ENCODE data around the gene NELL1.

The NELL1 gene

GRCh38 chr11:20676658-20677057 lies 7.3 kb downstream of the NELL1 start:
- DNase-seq (ENCODE audit: low spot score): no peak
- H3K4me1 Mint-ChIP-seq (ENCODE audit: low read depth): no peaks in the 10 kb centered on the region
- no peaks in the 10 kb centered on the region for H3K9me3 Mint-ChIP-seq
- H3K36me3 Mint-ChIP-seq (ENCODE audit: low read depth): no peaks in the 10 kb centered on the region
- H3K27me3 Mint-ChIP-seq (ENCODE audit: low read depth): peaks cover 12% of the 10 kb centered on the region
- no peak overlapping the region for H3K4me3 Mint-ChIP-seq
- H3K27ac Mint-ChIP-seq: no peak overlapping the region

- Mint-ChIP-seq H3K27me3 (ENCODE audit: low read depth) (no peaks in the 10 kb centered on the region), H3K27ac (no peak overlapping the region), H3K36me3 (ENCODE audit: low read depth) (no peaks in the 10 kb centered on the region), H3K4me1 (ENCODE audit: low read depth) (no peaks in the 10 kb centered on the region), H3K4me3 (no peak overlapping the region), H3K9me3 (peaks cover 3% of the 10 kb centered on the region)
- DNase-seq (ENCODE audit: low spot score): no peak
Measured at GRCh38 chr11:20688761-20689160, 19.4 kb downstream of the NELL1 start.

DNA sequence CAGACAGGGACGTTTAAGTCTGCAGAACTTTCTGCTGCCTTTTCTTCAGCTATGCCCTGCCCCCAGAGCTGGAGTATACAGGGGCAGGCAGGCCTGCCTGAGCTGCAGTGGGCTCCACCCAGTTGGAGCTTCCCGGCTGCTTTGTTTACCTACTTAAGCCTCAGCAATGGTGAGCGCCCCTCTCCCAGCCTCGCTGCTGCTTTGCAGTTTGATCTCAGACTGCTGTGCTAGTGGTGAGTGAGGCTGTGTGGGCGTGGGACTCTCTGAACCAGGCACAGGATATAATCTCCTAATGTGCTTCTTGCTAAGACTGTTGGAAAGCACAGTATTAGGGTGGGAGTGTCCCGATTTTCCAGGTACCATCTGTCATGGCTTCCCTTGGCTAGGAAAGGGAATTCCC lies 38.5 kb downstream of the NELL1 start:
- Mint-ChIP-seq H3K27ac (no peak overlapping the region), H3K4me1 (ENCODE audit: low read depth) (no peaks in the 10 kb centered on the region), H3K4me3 (no peak overlapping the region), H3K36me3 (ENCODE audit: low read depth) (no peaks in the 10 kb centered on the region), H3K27me3 (ENCODE audit: low read depth) (no peaks in the 10 kb centered on the region), H3K9me3 (peaks cover 5% of the 10 kb centered on the region)
- DNase-seq (ENCODE audit: low spot score): no peak

DNA sequence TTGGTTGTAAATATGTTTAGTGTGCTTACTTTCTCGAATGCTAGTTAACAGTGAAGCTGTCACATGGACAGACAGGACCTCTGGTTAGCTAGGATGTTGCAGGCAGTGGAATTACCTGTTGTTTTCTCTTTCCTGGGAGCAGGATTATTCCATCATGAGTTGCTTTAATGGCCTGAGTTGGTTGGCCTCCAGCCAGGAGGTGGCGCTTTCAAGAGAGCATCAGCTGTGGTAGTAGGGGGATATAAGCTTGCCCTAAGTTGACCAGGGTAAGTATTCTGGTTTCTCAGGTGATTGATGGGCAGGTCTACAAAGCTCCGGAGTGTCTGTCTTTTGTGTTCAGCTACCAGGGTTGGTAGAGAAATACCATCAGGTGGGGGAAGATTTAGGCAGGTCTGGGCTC lies 43.5 kb downstream of the NELL1 start:
- no peaks in the 10 kb centered on the region for H3K27me3 Mint-ChIP-seq (ENCODE audit: low read depth)
- no peak for DNase-seq (ENCODE audit: low spot score)
- H3K27ac Mint-ChIP-seq: no peak overlapping the region
- no peaks in the 10 kb centered on the region for H3K4me1 Mint-ChIP-seq (ENCODE audit: low read depth)
- H3K36me3 Mint-ChIP-seq (ENCODE audit: low read depth): no peaks in the 10 kb centered on the region
- H3K9me3 Mint-ChIP-seq: peaks cover 5% of the 10 kb centered on the region
- H3K4me3 Mint-ChIP-seq: no peak overlapping the region

DNA sequence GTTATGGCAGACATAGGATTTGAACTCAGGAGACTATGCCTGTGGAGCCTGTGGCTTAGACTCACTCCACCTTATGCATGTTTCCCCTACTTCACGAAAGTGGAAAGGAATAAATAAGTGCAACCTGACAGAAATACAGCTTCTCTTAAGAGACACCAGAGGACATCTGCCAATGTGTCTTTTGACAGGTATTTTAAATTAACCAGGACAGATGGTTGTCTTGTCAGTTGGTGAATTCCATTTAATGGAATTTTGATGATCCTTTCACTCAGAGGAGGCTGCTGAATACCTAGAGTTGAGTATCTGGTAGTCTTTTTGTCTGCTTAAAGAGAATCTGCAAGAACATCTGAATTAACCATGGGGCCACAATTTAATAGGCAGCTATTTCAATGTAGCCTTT lies 46.1 kb downstream of the NELL1 start:
- Mint-ChIP-seq H3K9me3 (no peaks in the 10 kb centered on the region), H3K27ac (no peak overlapping the region)
- DNase-seq (ENCODE audit: low spot score): no peak

DNA sequence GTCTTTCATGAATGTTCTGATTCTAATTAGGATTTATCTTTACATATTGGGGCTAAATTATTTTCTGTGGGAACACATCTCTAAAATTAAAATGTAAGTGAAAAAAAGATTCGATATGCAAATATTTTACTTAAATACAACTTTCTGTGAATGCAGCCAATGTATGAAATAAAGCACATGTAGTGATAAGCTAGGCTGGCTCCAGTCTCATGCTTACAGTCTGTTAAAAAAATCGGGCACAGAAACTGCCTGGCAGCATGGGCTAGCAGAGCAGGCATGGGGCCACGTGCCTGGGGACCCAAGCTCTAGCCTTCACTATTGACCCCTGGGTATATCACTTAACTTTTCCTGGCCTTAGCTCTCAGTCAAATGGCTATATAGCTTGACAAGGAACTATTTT lies 46.5 kb downstream of the NELL1 start:
- H3K9me3 Mint-ChIP-seq: no peaks in the 10 kb centered on the region
- H3K4me1 Mint-ChIP-seq (ENCODE audit: low read depth): no peaks in the 10 kb centered on the region
- no peak for DNase-seq (ENCODE audit: low spot score)

More for the DNA sequence above, 46.1 kb downstream of the NELL1 start:
- Mint-ChIP-seq H3K4me3 (no peak overlapping the region), H3K27me3 (ENCODE audit: low read depth) (no peaks in the 10 kb centered on the region), H3K4me1 (ENCODE audit: low read depth) (no peaks in the 10 kb centered on the region), H3K36me3 (ENCODE audit: low read depth) (no peaks in the 10 kb centered on the region)

GRCh38 chr11:20719821-20720220 lies 50.4 kb downstream of the NELL1 start:
- no peaks in the 10 kb centered on the region for H3K4me1 Mint-ChIP-seq (ENCODE audit: low read depth)
- H3K27ac Mint-ChIP-seq: no peak overlapping the region
- no peaks in the 10 kb centered on the region for H3K9me3 Mint-ChIP-seq
- no peak overlapping the region for H3K4me3 Mint-ChIP-seq
- no peak for DNase-seq (ENCODE audit: low spot score)
- no peaks in the 10 kb centered on the region for H3K36me3 Mint-ChIP-seq (ENCODE audit: low read depth)
- H3K27me3 Mint-ChIP-seq (ENCODE audit: low read depth): no peaks in the 10 kb centered on the region

More for the DNA sequence above, 46.5 kb downstream of the NELL1 start:
- Mint-ChIP-seq H3K27ac (no peak overlapping the region), H3K4me3 (no peak overlapping the region), H3K36me3 (ENCODE audit: low read depth) (no peaks in the 10 kb centered on the region), H3K27me3 (ENCODE audit: low read depth) (no peaks in the 10 kb centered on the region)

DNA sequence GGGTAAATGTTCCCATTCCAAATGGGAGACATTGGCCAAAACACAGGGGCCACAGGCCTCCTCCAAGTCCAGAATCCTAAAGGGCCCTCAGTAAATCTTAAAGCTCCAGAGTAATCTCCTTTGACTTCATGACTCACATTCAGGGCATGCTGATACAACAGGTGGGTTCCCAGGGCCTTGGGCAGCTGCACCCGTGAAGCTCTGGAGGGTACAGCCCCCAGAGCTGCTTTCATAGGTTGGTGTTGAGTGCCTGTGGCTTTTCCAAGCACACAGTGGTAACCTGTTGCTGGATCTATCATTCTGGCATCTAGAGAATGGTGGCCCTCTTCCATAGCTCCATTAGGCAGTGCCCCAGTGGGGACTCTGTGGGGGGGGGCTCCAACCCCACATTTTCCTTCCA lies 54.0 kb downstream of the NELL1 start:
- no peak overlapping the region for H3K4me3 Mint-ChIP-seq
- no peak for DNase-seq (ENCODE audit: low spot score)
- no peaks in the 10 kb centered on the region for H3K36me3 Mint-ChIP-seq (ENCODE audit: low read depth)
- peaks cover 5% of the 10 kb centered on the region for H3K9me3 Mint-ChIP-seq
- no peak overlapping the region for H3K27ac Mint-ChIP-seq
- no peaks in the 10 kb centered on the region for H3K4me1 Mint-ChIP-seq (ENCODE audit: low read depth)
- H3K27me3 Mint-ChIP-seq (ENCODE audit: low read depth): no peaks in the 10 kb centered on the region

- no peak overlapping the region for H3K27ac Mint-ChIP-seq
- no peaks in the 10 kb centered on the region for H3K4me1 Mint-ChIP-seq (ENCODE audit: low read depth)
- no peaks in the 10 kb centered on the region for H3K36me3 Mint-ChIP-seq (ENCODE audit: low read depth)
- H3K4me3 Mint-ChIP-seq: no peak overlapping the region
- H3K27me3 Mint-ChIP-seq (ENCODE audit: low read depth): no peaks in the 10 kb centered on the region
- H3K9me3 Mint-ChIP-seq: peaks cover 5% of the 10 kb centered on the region
- DNase-seq (ENCODE audit: low spot score): no peak
Measured at GRCh38 chr11:20729597-20730105, 60.3 kb downstream of the NELL1 start.

DNA sequence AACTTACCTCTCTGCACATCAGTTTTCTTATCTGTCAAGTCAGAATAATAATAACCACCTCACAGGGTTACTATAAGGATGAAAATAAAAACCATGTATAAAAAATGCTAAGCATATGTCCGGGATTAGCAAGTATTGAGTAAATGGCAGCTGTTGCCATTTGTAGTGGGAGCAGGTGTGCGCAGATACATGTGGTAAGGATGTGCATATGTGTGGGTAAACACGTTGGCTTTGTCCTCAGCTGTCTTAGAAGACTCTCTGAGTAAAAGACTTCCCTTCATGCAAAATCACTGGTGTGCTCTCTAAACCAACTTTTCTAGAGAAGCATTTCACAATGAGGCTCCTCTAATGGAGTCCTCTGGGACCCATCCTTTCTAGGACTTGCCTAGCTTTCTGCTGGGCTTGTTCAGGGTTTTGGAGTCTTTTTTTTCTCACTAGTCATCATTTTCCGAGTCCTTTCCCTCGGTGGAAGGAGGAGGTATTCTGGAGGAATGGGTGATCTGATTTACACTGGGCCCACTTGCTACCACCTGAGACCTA lies 62.4 kb downstream of the NELL1 start:
- no peak overlapping the region for H3K27ac Mint-ChIP-seq
- no peaks in the 10 kb centered on the region for H3K27me3 Mint-ChIP-seq (ENCODE audit: low read depth)
- H3K4me3 Mint-ChIP-seq: no peak overlapping the region
- H3K36me3 Mint-ChIP-seq (ENCODE audit: low read depth): no peaks in the 10 kb centered on the region
- H3K4me1 Mint-ChIP-seq (ENCODE audit: low read depth): no peaks in the 10 kb centered on the region
- no peak for DNase-seq (ENCODE audit: low spot score)
- no peaks in the 10 kb centered on the region for H3K9me3 Mint-ChIP-seq

DNA sequence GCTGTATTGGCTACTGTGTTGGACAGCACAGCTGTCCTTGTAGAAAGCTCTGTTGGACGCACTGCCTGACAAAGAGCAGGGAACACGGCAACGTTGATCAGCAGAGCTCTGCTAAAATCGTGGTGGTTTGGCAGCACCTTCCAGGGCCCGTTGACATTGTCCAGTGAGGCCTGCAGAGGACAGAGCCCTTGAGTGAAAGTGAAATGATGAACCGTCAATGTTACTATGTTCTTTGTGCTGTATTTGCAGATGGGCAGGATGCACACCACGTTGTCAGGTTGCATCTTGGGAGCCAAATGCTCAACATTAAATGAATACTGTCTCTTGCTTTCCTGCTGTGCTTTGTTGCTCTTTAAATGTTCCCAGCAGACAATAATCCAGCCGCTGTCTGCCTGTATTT lies 69.7 kb downstream of the NELL1 start:
- DNase-seq (ENCODE audit: low spot score): no peak
- Mint-ChIP-seq H3K4me1 (ENCODE audit: low read depth) (no peaks in the 10 kb centered on the region), H3K27ac (no peak overlapping the region), H3K9me3 (no peaks in the 10 kb centered on the region), H3K4me3 (no peak overlapping the region), H3K36me3 (ENCODE audit: low read depth) (no peaks in the 10 kb centered on the region), H3K27me3 (ENCODE audit: low read depth) (no peaks in the 10 kb centered on the region)

GRCh38 chr11:20739577-20739976 lies 70.2 kb downstream of the NELL1 start:
- no peak overlapping the region for H3K27ac Mint-ChIP-seq

DNA sequence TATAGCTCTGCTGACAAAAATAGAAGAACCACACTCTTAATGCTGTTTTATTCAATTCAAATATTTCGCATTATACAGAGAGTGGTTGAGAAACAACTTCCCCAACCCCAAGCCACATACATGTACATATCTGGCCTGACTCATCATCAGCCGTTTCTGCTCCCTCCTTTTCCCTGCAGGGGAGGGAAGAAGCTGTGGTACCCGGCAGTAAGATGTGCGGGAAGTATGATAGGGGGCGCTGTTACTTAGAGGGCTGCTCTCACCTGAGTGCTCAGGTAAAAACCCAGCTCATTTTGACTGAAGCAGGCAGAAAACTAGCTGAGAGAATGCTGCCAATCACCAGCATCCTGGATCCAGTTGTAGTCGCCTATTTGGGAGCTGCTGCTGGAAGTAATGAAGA lies 85.5 kb downstream of the NELL1 start:
- Mint-ChIP-seq H3K36me3 (ENCODE audit: low read depth) (no peaks in the 10 kb centered on the region), H3K27me3 (ENCODE audit: low read depth) (no peaks in the 10 kb centered on the region), H3K4me1 (ENCODE audit: low read depth) (no peaks in the 10 kb centered on the region), H3K27ac (no peak overlapping the region), H3K4me3 (no peak overlapping the region), H3K9me3 (no peaks in the 10 kb centered on the region)
- DNase-seq (ENCODE audit: low spot score): no peak

More at GRCh38 chr11:20739577-20739976, 70.2 kb downstream of the NELL1 start:
- H3K4me1 Mint-ChIP-seq (ENCODE audit: low read depth): no peaks in the 10 kb centered on the region
- no peaks in the 10 kb centered on the region for H3K9me3 Mint-ChIP-seq
- H3K36me3 Mint-ChIP-seq (ENCODE audit: low read depth): no peaks in the 10 kb centered on the region
- H3K27me3 Mint-ChIP-seq (ENCODE audit: low read depth): no peaks in the 10 kb centered on the region
- no peak overlapping the region for H3K4me3 Mint-ChIP-seq
- DNase-seq (ENCODE audit: low spot score): no peak

GRCh38 chr11:20759541-20759940 lies 90.2 kb downstream of the NELL1 start:
- no peak for DNase-seq (ENCODE audit: low spot score)
- H3K4me3 Mint-ChIP-seq: no peak overlapping the region
- H3K27ac Mint-ChIP-seq: no peak overlapping the region

GRCh38 chr11:20760811-20761210 lies 91.4 kb downstream of the NELL1 start:
- Mint-ChIP-seq H3K27ac (no peak overlapping the region), H3K9me3 (no peaks in the 10 kb centered on the region), H3K36me3 (ENCODE audit: low read depth) (no peaks in the 10 kb centered on the region), H3K27me3 (ENCODE audit: low read depth) (no peaks in the 10 kb centered on the region), H3K4me3 (no peak overlapping the region), H3K4me1 (ENCODE audit: low read depth) (no peaks in the 10 kb centered on the region)
- no peak for DNase-seq (ENCODE audit: low spot score)

More at GRCh38 chr11:20759541-20759940, 90.2 kb downstream of the NELL1 start:
- no peaks in the 10 kb centered on the region for H3K36me3 Mint-ChIP-seq (ENCODE audit: low read depth)
- H3K9me3 Mint-ChIP-seq: no peaks in the 10 kb centered on the region
- H3K4me1 Mint-ChIP-seq (ENCODE audit: low read depth): no peaks in the 10 kb centered on the region
- no peaks in the 10 kb centered on the region for H3K27me3 Mint-ChIP-seq (ENCODE audit: low read depth)
